ENCODE data around the gene TOMM7. TPM values are rescaled to one million over a fixed set of nuclear protein-coding genes. Genes with fewer than 3 reads are reported as not detected.

The TOMM7 gene
- total and polyA plus RNA-seq, 8 donors: 126 to 316 (median 223) TPM

DNA sequence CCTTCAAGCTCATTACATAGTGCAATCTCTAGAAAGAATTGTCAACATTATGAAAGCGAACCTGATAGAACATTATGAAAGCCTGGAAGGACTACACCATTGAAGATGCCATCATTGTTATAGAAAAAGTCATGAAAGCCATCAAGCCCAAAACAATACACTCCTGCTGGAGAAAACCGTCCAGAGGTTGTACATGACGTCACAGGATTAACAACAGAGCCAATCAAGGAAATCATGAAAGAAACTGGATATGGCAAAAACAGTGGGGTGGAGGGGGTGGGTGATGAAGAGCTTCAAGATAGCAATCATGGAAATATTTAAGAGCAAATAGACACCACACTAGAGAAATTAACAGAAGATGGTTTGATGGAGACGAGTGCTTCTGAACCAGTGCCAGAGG, 45.7 kb downstream of the TOMM7 start:
- FAIRE-seq (no peak), DNase-seq (no peak), ATAC-seq (no peak)
- Histone ChIP-seq H3K27ac (no peak overlapping the region), H3K27me3 (no peaks in the 10 kb centered on the region), H3K4me1 (no peaks in the 10 kb centered on the region), H3K9me3 (no peaks in the 10 kb centered on the region), H3K36me3 (no peaks in the 10 kb centered on the region), H3K4me3 (no peak overlapping the region)
- TF ChIP-seq, protein P1, sequence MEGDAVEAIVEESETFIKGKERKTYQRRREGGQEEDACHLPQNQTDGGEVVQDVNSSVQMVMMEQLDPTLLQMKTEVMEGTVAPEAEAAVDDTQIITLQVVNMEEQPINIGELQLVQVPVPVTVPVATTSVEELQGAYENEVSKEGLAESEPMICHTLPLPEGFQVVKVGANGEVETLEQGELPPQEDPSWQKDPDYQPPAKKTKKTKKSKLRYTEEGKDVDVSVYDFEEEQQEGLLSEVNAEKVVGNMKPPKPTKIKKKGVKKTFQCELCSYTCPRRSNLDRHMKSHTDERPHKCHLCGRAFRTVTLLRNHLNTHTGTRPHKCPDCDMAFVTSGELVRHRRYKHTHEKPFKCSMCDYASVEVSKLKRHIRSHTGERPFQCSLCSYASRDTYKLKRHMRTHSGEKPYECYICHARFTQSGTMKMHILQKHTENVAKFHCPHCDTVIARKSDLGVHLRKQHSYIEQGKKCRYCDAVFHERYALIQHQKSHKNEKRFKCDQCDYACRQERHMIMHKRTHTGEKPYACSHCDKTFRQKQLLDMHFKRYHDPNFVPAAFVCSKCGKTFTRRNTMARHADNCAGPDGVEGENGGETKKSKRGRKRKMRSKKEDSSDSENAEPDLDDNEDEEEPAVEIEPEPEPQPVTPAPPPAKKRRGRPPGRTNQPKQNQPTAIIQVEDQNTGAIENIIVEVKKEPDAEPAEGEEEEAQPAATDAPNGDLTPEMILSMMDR (IDR thresholded peaks at IDR 0.05): no peak
- WGBS, 2 donors: 76% methylated on average over 4 of the region's 4 CpGs
- intact Hi-C loops (cut with DNase I): no loop called here

DNA sequence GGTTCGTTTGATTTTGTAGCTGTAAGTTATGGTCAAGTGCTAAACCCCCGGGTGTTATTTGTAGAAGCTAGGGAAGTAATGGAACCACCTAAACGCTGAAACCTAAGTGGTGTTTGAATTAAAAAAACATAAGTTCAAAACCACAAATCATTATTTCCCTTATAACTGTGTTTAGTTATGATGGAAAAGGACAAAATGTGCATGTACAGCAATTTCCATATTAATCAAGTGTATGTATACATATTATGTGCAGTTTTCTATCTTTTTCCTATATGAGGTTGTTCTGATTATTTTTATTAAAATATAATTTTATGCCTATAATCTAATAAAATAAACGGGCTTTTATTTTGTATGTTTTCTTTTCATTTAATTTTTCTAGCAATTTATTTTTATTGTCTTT, 49.8 kb downstream of the TOMM7 start:
- DNase-seq (no peak), FAIRE-seq (no peak), ATAC-seq (no peak)
- H3K9me3 ChIP-seq: no peaks in the 10 kb centered on the region
- no peaks in the 10 kb centered on the region for H3K27me3 ChIP-seq
- intact Hi-C loops (cut with DNase I): no loop called here
- TF ChIP-seq, protein P1 (IDR thresholded peaks at IDR 0.05): no peak
- no peaks in the 10 kb centered on the region for H3K4me1 ChIP-seq
- WGBS, 2 donors: 56 to 58% methylated on average over 4 of the region's 4 CpGs
- H3K4me3 ChIP-seq: no peak overlapping the region
- H3K27ac ChIP-seq: no peak overlapping the region
- no peaks in the 10 kb centered on the region for H3K36me3 ChIP-seq

DNA sequence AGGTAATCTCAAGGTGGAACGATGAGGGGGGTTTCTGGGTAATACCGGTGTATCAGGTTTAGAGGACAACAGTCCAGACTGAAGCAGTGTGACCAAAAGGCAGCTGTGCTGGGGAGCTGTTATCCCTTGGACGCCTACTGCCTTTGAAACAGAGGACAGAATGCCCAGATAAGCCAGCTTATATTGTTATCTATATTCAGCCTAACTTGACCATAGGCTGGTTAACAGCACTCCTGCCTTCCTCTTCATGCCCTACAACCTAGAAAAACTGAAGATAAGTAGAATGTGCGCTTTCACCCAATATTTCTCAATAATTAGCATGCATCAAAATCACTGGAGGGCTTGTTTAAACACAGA, 50.8 kb downstream of the TOMM7 start:
- no peak overlapping the region for H3K4me3 ChIP-seq
- H3K36me3 ChIP-seq: no peaks in the 10 kb centered on the region
- DNase-seq (no peak), ATAC-seq (no peak), FAIRE-seq (no peak)
- WGBS, 2 donors: 58 to 61% methylated on average over 4 of the region's 4 CpGs
- H3K4me1 ChIP-seq: no peaks in the 10 kb centered on the region
- no peak overlapping the region for H3K27ac ChIP-seq
- no peaks in the 10 kb centered on the region for H3K27me3 ChIP-seq
- intact Hi-C loops (cut with DNase I): no loop called here
- TF ChIP-seq, protein P1 (IDR thresholded peaks at IDR 0.05): no peak
- H3K9me3 ChIP-seq: no peaks in the 10 kb centered on the region

DNA sequence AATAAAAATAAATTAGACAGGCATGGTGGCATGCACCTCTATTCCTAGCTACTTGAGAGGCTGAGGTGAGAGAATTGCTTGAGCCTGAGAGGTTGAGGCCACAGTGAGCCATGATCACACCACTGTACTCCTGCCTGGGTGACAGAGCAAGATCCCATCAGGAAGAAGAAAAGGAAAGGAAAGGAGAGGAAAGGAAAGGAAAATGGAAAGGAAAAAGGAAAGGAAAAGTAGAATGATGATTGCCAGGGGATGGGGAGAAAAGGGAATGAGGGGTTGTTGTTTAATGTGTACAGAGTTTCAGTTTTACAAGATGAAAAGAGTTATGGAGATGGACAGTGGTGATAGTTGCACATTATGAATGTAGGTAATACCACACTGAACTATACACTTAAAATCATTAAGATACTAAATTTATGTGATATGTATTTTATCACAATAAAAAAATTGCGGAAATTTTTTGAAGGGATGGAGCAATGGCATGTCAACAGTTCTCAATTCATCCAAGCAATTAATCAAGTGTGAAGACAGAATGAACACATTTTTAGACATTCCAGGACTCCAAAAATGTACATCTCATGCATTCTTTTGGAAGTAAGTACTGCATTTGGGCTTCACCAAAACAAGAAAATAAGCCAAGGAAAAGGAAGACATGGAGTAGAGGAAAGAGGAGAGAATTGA, 51.3 kb downstream of the TOMM7 start:
- no peak overlapping the region for H3K27ac ChIP-seq
- H3K36me3 ChIP-seq: no peaks in the 10 kb centered on the region
- H3K9me3 ChIP-seq: no peaks in the 10 kb centered on the region
- intact Hi-C loops (cut with DNase I): no loop called here
- ATAC-seq (no peak), DNase-seq (no peak), FAIRE-seq (no peak)
- no peaks in the 10 kb centered on the region for H3K4me1 ChIP-seq
- 83 to 88% methylated on average over 1 of the region's 1 CpG for WGBS, 2 donors
- no peak overlapping the region for H3K4me3 ChIP-seq
- TF ChIP-seq, protein P1 (IDR thresholded peaks at IDR 0.05): no peak
- H3K27me3 ChIP-seq: no peaks in the 10 kb centered on the region

DNA sequence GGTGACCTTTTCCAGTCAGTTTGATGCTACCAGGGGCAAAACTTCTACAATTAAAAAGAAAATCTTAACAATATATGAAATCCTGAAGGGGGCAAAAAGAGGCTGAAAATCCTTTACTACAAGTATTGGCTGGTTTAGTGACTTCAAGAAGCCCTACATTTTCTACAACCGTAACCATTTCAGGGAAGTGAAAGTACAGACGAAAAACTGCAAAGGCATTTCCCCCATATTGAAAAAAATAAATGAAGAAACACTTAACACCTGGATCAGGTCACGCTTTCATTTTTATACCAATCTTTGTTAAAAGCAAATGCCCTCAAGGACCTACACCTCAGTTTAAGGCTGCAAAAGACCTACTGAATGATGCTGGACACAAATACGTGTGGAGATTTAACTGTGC, 57.0 kb downstream of the TOMM7 start:
- H3K4me3 ChIP-seq: no peak overlapping the region
- no peaks in the 10 kb centered on the region for H3K36me3 ChIP-seq
- no peaks in the 10 kb centered on the region for H3K27me3 ChIP-seq
- ATAC-seq: no peak
- H3K9me3 ChIP-seq: no peaks in the 10 kb centered on the region
- DNase-seq: no peak
- FAIRE-seq: no peak
- TF ChIP-seq, protein P1 (IDR thresholded peaks at IDR 0.05): no peak
- 59 to 75% methylated on average over 4 of the region's 4 CpGs for WGBS, 2 donors
- intact Hi-C loops (cut with DNase I): no loop called here
- no peaks in the 10 kb centered on the region for H3K4me1 ChIP-seq
- no peak overlapping the region for H3K27ac ChIP-seq

Other genes starting within 250 kb of the TOMM7 start
- gene IL6, start 95.6 kb downstream of the TOMM7 start, total RNA-seq: 1 to 10 TPM in 2 of 6 donors, under 1 TPM in 4; 0.22 to 1.7 (median 0.34) TPM
- 1 to 10 TPM in 1 of 2 donors, under 1 TPM in 1; 0.68 to 3.1 TPM for gene IL6, start 95.6 kb downstream of the TOMM7 start, polyA plus RNA-seq
- 10 to 100 TPM in 1 of 6 donors, 1 to 10 TPM in 5; 7.6 to 15.5 (median 9.5) TPM for gene HYCC1, start 191.3 kb upstream of the TOMM7 start, total RNA-seq
- 1 to 10 TPM; 3.8 TPM for gene HYCC1, start 191.3 kb upstream of the TOMM7 start, polyA plus RNA-seq

Data from pancreas (tissue), 10 donors.